PC-3 (cell line): ENCODE measurements around the gene EGLN2.

Source experiments
- EZH2phosphoT487 ChIP-seq: fragments of 300-600 bp; sonication (generic); IDR thresholded peaks from 2 replicates; pipeline ENCODE4 v1.6.1; 2018; ENCODE audit warnings: mild to moderate bottlenecking, antibody characterized with exemption, low read length, borderline replicate concordance
- TF ChIP-seq, protein P1 (sequence below): fragments of 300-600 bp; sonication (generic); conservative IDR thresholded peaks from 2 replicates; pipeline ENCODE4 v1.5.1; 2017; ENCODE audit warnings: antibody characterized with exemption, low read depth, mild to moderate bottlenecking, low read length

DNA sequence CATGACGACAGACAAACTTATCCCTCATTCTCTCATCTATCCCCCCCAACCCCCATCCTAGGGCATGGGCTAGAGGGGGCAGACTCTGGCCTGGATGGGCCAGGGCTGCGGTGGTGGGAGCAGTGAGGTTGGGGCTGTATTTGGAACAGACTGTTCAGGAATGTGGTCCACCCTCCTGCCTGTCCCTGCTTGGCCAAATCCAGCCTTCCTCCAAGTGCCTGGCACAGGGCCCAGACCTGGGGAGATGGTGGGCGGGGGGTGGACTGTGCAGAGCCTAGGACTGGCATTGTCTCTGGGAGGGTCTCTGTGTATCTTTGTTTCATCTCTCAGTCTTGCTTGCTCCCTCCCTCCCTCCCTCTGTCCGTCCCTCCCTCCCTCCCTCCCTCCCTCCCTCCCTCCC lies 14.2 kb downstream of the EGLN2 start:
- no peak for TF ChIP-seq EZH2phosphoT487
- TF ChIP-seq, protein P1, sequence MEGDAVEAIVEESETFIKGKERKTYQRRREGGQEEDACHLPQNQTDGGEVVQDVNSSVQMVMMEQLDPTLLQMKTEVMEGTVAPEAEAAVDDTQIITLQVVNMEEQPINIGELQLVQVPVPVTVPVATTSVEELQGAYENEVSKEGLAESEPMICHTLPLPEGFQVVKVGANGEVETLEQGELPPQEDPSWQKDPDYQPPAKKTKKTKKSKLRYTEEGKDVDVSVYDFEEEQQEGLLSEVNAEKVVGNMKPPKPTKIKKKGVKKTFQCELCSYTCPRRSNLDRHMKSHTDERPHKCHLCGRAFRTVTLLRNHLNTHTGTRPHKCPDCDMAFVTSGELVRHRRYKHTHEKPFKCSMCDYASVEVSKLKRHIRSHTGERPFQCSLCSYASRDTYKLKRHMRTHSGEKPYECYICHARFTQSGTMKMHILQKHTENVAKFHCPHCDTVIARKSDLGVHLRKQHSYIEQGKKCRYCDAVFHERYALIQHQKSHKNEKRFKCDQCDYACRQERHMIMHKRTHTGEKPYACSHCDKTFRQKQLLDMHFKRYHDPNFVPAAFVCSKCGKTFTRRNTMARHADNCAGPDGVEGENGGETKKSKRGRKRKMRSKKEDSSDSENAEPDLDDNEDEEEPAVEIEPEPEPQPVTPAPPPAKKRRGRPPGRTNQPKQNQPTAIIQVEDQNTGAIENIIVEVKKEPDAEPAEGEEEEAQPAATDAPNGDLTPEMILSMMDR: no peak
